HL-60 (cell line): Measurements from ENCODE around the gene SERPINA5.

Experiments
- CTCF ChIP-seq: IDR thresholded peaks from one replicate; pipeline ENCODE4 v1.5.1; 2011; ENCODE audit warnings: low read length, control low read depth, inconsistent platforms; ENCODE audit not compliant: insufficient read depth
- POLR2AphosphoS5 ChIP-seq: IDR thresholded peaks from 2 replicates; pipeline ENCODE4 v1.6.1; 2012; ENCODE audit warnings: low read depth
- REST ChIP-seq: IDR thresholded peaks from 2 replicates; pipeline ENCODE4 v1.6.1; 2012; ENCODE audit warnings: low read depth; ENCODE audit not compliant: insufficient replicate concordance
- SPI1 ChIP-seq: IDR thresholded peaks from 2 replicates; pipeline ENCODE4 v1.6.1; 2012; ENCODE audit warnings: low read depth, mild to moderate bottlenecking, borderline replicate concordance

DNA sequence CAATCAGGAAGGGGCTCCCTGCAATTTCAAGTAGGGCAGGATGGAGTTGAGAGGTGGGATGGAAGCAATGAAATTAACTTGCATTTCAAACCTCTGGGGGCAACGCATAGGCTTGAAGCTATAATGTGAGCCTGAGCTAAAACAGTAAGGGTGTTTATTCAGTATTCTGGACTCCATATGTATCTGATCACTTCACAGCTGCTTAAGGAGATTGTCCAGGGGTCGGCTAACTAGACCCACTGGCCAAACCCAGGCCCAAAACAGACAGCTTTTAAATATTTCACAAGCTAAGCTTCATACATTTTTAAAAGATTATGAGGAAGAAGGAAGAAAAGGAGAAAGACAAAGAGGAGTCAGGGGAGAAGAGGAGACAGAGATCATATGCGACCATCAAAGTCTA, 24.1 kb downstream of the SERPINA5 start:
- TF ChIP-seq SPI1 = no peak
- no peak for TF ChIP-seq CTCF
- no peak for TF ChIP-seq POLR2AphosphoS5
- TF ChIP-seq REST = no peak
